Upper lobe of left lung (tissue), 4 donors: ENCODE data around the gene SERPINB2.

Experiments
- EP300 ChIP-seq, 4 donors: sonication (generic); formaldehyde crosslinking; IDR thresholded peaks; one replicate each; pipeline ENCODE4 v1.5.1; 2017; ENCODE audit warnings: antibody characterized with exemption in 4 of 4, control low read depth in 2 of 4
- POLR2A ChIP-seq, 4 donors: fragments of 450-650 bp; IDR thresholded peaks; one replicate each; pipeline ENCODE4 v1.5.1; 2016 to 2017; ENCODE audit warnings: antibody characterized with exemption in 4 of 4, mild to moderate bottlenecking in 2 of 4
- POLR2AphosphoS5 ChIP-seq, 2 donors: sonication (generic); formaldehyde crosslinking; IDR thresholded peaks; one replicate each; pipeline ENCODE4 v1.5.1; 2017; ENCODE audit warnings: antibody characterized with exemption in 2 of 2
- TF ChIP-seq, protein P1 (sequence below), 6 experiments: fragments of 450-650 bp in 4 of 6; fragments of 200-600 bp in 2 of 6; sonication (generic) in 2 of 6; IDR thresholded peaks; one replicate each; pipeline ENCODE4 v1.5.1; 2016 to 2019; ENCODE audit warnings: antibody characterized with exemption in 6 of 6

DNA sequence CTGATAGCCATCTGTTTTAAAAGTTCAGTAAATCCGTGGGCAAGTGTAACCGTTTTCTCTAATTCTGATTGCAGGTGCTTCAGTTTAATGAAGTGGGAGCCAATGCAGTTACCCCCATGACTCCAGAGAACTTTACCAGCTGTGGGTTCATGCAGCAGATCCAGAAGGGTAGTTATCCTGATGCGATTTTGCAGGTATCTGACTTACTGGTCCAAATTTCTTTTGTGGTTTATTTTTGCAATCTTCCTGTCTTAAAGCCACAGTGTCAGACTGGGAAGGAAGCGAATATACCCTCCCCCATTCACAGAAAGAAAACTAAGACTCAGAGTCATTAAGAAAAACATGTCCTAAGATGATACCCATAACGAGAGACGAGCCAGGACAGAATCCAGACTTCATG, 7.7 kb downstream of the SERPINB2 start:
- TF ChIP-seq, protein P1, sequence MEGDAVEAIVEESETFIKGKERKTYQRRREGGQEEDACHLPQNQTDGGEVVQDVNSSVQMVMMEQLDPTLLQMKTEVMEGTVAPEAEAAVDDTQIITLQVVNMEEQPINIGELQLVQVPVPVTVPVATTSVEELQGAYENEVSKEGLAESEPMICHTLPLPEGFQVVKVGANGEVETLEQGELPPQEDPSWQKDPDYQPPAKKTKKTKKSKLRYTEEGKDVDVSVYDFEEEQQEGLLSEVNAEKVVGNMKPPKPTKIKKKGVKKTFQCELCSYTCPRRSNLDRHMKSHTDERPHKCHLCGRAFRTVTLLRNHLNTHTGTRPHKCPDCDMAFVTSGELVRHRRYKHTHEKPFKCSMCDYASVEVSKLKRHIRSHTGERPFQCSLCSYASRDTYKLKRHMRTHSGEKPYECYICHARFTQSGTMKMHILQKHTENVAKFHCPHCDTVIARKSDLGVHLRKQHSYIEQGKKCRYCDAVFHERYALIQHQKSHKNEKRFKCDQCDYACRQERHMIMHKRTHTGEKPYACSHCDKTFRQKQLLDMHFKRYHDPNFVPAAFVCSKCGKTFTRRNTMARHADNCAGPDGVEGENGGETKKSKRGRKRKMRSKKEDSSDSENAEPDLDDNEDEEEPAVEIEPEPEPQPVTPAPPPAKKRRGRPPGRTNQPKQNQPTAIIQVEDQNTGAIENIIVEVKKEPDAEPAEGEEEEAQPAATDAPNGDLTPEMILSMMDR (IDR thresholded peaks at IDR 0.05): no peak
- no peak for TF ChIP-seq POLR2A (IDR thresholded peaks at IDR 0.05)
- TF ChIP-seq POLR2AphosphoS5 (IDR thresholded peaks at IDR 0.05): no peak
- no peak for TF ChIP-seq EP300 (IDR thresholded peaks at IDR 0.05)
